HG03095 (cell line): ENCODE data around the gene FBP1.
"Not testable (repeated sequence)": the region's sequence is repeated elsewhere in the genome, so short reads cannot be mapped to it uniquely, and the experiment has no call there.

ENCODE experiments used
- ATAC-seq: cut with Tn5 transposase; IDR thresholded peaks from one replicate; pipeline ENCODE4 v1.9.1; 2021; ENCODE audit warnings: moderate library complexity; ENCODE audit not compliant: unreplicated experiment

FBP1 gene

GRCh38 chr9:94584555-94584954 is 54.8 kb downstream of the FBP1 start:
- no peak for ATAC-seq

GRCh38 chr9:94581728-94582127 is 57.6 kb downstream of the FBP1 start:
- no peak for ATAC-seq

- ATAC-seq: no peak
Measured at GRCh38 chr9:94577571-94577970, 61.7 kb downstream of the FBP1 start.

GRCh38 chr9:94577036-94577435 is 62.3 kb downstream of the FBP1 start:
- no peak for ATAC-seq

- no peak for ATAC-seq
Measured at GRCh38 chr9:94576131-94576530, 63.2 kb downstream of the FBP1 start.

GRCh38 chr9:94568972-94569712 is 70.2 kb downstream of the FBP1 start:
- no peak for ATAC-seq

- ATAC-seq: no peak
Measured at GRCh38 chr9:94568250-94568889, 70.9 kb downstream of the FBP1 start.

- no peak for ATAC-seq
Measured at GRCh38 chr9:94567271-94567670, 72.0 kb downstream of the FBP1 start.

GRCh38 chr9:94566550-94566949 is 72.8 kb downstream of the FBP1 start:
- ATAC-seq: no peak

- ATAC-seq: not testable (repeated sequence)
Measured at GRCh38 chr9:94564279-94564678, 75.0 kb downstream of the FBP1 start.

- ATAC-seq: no peak
Measured at GRCh38 chr9:94563548-94563947, 75.8 kb downstream of the FBP1 start.

- no peak for ATAC-seq
Measured at GRCh38 chr9:94560237-94560636, 79.1 kb downstream of the FBP1 start.

- no peak for ATAC-seq
Measured at GRCh38 chr9:94557376-94557775, 81.9 kb downstream of the FBP1 start.

- ATAC-seq: no peak
Measured at GRCh38 chr9:94554439-94555331, 84.6 kb downstream of the FBP1 start, which contains the start of gene PCAT7. Gene PCAT7, plus strand, starts transcription at chr9:94555083.

- ATAC-seq: no peak
Measured at GRCh38 chr9:94554078-94554438, 85.3 kb downstream of the FBP1 start.
